H1 (cell line): Measurements from ENCODE around the gene ENOPH1. TPM values are rescaled to one million over a fixed set of nuclear protein-coding genes. Genes with fewer than 3 reads are reported as not detected.
"Not testable (repeated sequence)": the region's sequence is repeated elsewhere in the genome, so short reads cannot be mapped to it uniquely, and the experiment has no call there.

Experiments
- CTCF ChIA-PET: fragments of 300-600 bp; sonication (Branson Sonifier 250); formaldehyde crosslinking; loops from one replicate; lab custom pipeline; 2021; ENCODE audit not compliant: partially characterized antibody; lab: Charles Lee
- POLR2A ChIA-PET: fragments of 300-600 bp; sonication (Branson Sonifier 250); formaldehyde crosslinking; loops from one replicate; lab custom pipeline; 2021; ENCODE audit warnings: inconsistent platforms; ENCODE audit not compliant: partially characterized antibody; lab: Charles Lee
- DNase-seq, 2 experiments: peaks; one replicate each; pipeline versions ENCODE4 v3.0.0 to v3.0.0-alpha.2; 2010 to 2022; ENCODE audit warnings: low spot score in 2 of 2, low read depth in 1 of 2, mixed read lengths in 1 of 2
- FAIRE-seq: peaks from 2 replicates; lab custom pipeline; 2011; peaks lifted over from hg19 to GRCh38; lab: Jason Lieb, UNC
- H2AFZ ChIP-seq: 2 replicates; pipeline ENCODE4 v1.8.1; 2012; ENCODE audit warnings: low read length, inconsistent platforms
- H2AK5ac ChIP-seq: 2 replicates; pipeline ENCODE4 v1.6.1; 2013; ENCODE audit warnings: low read depth, low read length
- H2BK120ac ChIP-seq: replicated peaks from 2 replicates; pipeline ENCODE3; 2013; ENCODE audit warnings: low read depth, low read length, inconsistent platforms
- H2BK12ac ChIP-seq: 2 replicates; pipeline ENCODE4 v1.6.1; 2013; ENCODE audit warnings: low read depth, low read length
- H2BK15ac ChIP-seq: 2 replicates; pipeline ENCODE4 v1.6.1; 2013; ENCODE audit warnings: low read length
- H2BK20ac ChIP-seq: 2 replicates; pipeline ENCODE4 v1.6.1; 2013; ENCODE audit warnings: low read length
- H2BK5ac ChIP-seq: 2 replicates; pipeline ENCODE4 v1.6.1; 2013; ENCODE audit warnings: low read depth, low read length
- H3K14ac ChIP-seq: 2 replicates; pipeline ENCODE4 v1.6.1; 2013; ENCODE audit warnings: inconsistent platforms; ENCODE audit not compliant: insufficient read length
- H3K18ac ChIP-seq: 2 replicates; pipeline ENCODE4 v1.6.1; 2013; ENCODE audit warnings: low read length; ENCODE audit errors: extremely low read depth
- H3K23ac ChIP-seq: 2 replicates; pipeline ENCODE4 v1.6.1; 2013; ENCODE audit warnings: inconsistent platforms; ENCODE audit not compliant: insufficient read length
- H3K23me2 ChIP-seq: 2 replicates; pipeline ENCODE4 v1.6.1; 2013; ENCODE audit warnings: low read depth, low read length
- H3K27ac ChIP-seq: 2 replicates; pipeline ENCODE4 v1.6.1; 2011; ENCODE audit warnings: low read depth, low read length, inconsistent platforms
- H3K27me3 ChIP-seq, 4 experiments: replicated peaks in 1 of 4; 1 replicate in 1 of 4; 2 replicates in 3 of 4; pipeline versions ENCODE4 v1.6.1 to v1.8.1; 2011 to 2013; ENCODE audit warnings: low read length in 3 of 4, mild to moderate bottlenecking in 3 of 4, inconsistent platforms in 2 of 4, mixed read lengths in 2 of 4, moderate library complexity in 1 of 4; ENCODE audit not compliant: control insufficient read depth in 3 of 4, insufficient read depth in 3 of 4; ENCODE audit errors: extremely low read depth in 1 of 4
- H3K36me3 ChIP-seq, 4 experiments: 2 replicates each; pipeline versions ENCODE4 v1.6.1 to v1.8.1; 2011 to 2013; ENCODE audit warnings: mild to moderate bottlenecking in 4 of 4, low read length in 3 of 4, moderate library complexity in 2 of 4, control low read depth in 1 of 4, inconsistent platforms in 1 of 4; ENCODE audit not compliant: insufficient read depth in 4 of 4, control insufficient read depth in 2 of 4
- H3K4ac ChIP-seq: replicated peaks from 2 replicates; pipeline ENCODE3; 2013; ENCODE audit warnings: low read length, low read depth, mixed read lengths, inconsistent platforms; ENCODE audit not compliant: insufficient read length
- H3K4me1 ChIP-seq, 4 experiments: replicated peaks in 1 of 4; 1 replicate in 1 of 4; 2 replicates in 3 of 4; pipeline versions ENCODE4 v1.6.1 to v1.8.1; 2011 to 2013; ENCODE audit warnings: low read length in 3 of 4, inconsistent platforms in 2 of 4, mixed read lengths in 1 of 4; ENCODE audit not compliant: insufficient read depth in 4 of 4, control insufficient read depth in 3 of 4
- H3K4me2 ChIP-seq, 2 experiments: 2 replicates each; pipeline versions ENCODE4 v1.6.1 to v1.8.1; 2011 to 2013; ENCODE audit warnings: low read depth in 2 of 2, low read length in 2 of 2, control low read depth in 1 of 2, inconsistent platforms in 1 of 2, mild to moderate bottlenecking in 1 of 2; ENCODE audit not compliant: insufficient read depth in 1 of 2
- H3K4me3 ChIP-seq, 4 experiments: fragments of 200-600, 300-600 bp in 1 of 4; sonication (generic), shearing (Covaris generic), sonication (Bioruptor Twin) in 1 of 4; 2 replicates each; pipeline versions ENCODE4 v1.5.1 to v1.8.1; 2011 to 2016; ENCODE audit warnings: low read length in 4 of 4, low read depth in 3 of 4, control low read depth in 2 of 4, inconsistent platforms in 2 of 4, mild to moderate bottlenecking in 2 of 4, mixed read lengths in 1 of 4, moderate library complexity in 1 of 4; ENCODE audit not compliant: insufficient read depth in 2 of 4; ENCODE audit errors: extremely low read depth in 1 of 4
- H3K56ac ChIP-seq: replicated peaks from 2 replicates; pipeline ENCODE3; 2013; ENCODE audit warnings: low read depth, mild to moderate bottlenecking, mixed read lengths, low read length, inconsistent platforms; ENCODE audit not compliant: insufficient read length
- H3K79me1 ChIP-seq: 2 replicates; pipeline ENCODE4 v1.6.1; 2013; ENCODE audit warnings: low read depth, low read length, control low read depth
- H3K79me2 ChIP-seq, 2 experiments: 2 replicates each; pipeline versions ENCODE4 v1.6.1 to v1.8.1; 2012 to 2013; ENCODE audit warnings: low read length in 2 of 2, mild to moderate bottlenecking in 2 of 2, inconsistent platforms in 1 of 2; ENCODE audit not compliant: insufficient read depth in 2 of 2, control insufficient read depth in 1 of 2
- H3K9ac ChIP-seq, 4 experiments: replicated peaks in 1 of 4; 1 replicate in 1 of 4; 2 replicates in 3 of 4; pipeline versions ENCODE4 v1.6.1 to v1.8.1; 2011 to 2013; ENCODE audit warnings: low read depth in 3 of 4, low read length in 3 of 4, control low read depth in 2 of 4, mild to moderate bottlenecking in 2 of 4, moderate library complexity in 2 of 4, inconsistent platforms in 1 of 4; ENCODE audit errors: extremely low read depth in 1 of 4
- H3K9me3 ChIP-seq, 2 experiments: 2 replicates each; pipeline versions ENCODE4 v1.6.1 to v1.8.1; 2012 to 2013; ENCODE audit warnings: mild to moderate bottlenecking in 2 of 2, moderate library complexity in 2 of 2, control low read depth in 1 of 2, inconsistent platforms in 1 of 2, low read depth in 1 of 2, low read length in 1 of 2, mixed read lengths in 1 of 2; ENCODE audit not compliant: insufficient read depth in 2 of 2
- H4K20me1 ChIP-seq, 2 experiments: replicated peaks in 1 of 2; 2 replicates each; pipeline versions ENCODE3 to v1.8.1; 2011 to 2013; ENCODE audit warnings: inconsistent platforms in 2 of 2, low read length in 2 of 2, mild to moderate bottlenecking in 1 of 2; ENCODE audit not compliant: insufficient read depth in 2 of 2, control insufficient read depth in 1 of 2
- H4K5ac ChIP-seq: 2 replicates; pipeline ENCODE4 v1.6.1; 2013; ENCODE audit warnings: low read length, low read depth, mixed read lengths, inconsistent platforms; ENCODE audit not compliant: insufficient read length
- H4K8ac ChIP-seq: 2 replicates; pipeline ENCODE4 v1.8.0; 2013; ENCODE audit warnings: mild to moderate bottlenecking, moderate library complexity, low read length, inconsistent platforms; ENCODE audit not compliant: insufficient read depth; ENCODE audit errors: extremely low read depth
- H4K91ac ChIP-seq: replicated peaks from 2 replicates; pipeline ENCODE3; 2013; ENCODE audit warnings: low read length, mixed read lengths, inconsistent platforms; ENCODE audit not compliant: insufficient read length
- POLR2A ChIP-seq, 2 experiments: IDR thresholded peaks; 1 replicate in 1 of 2; 2 replicates in 1 of 2; pipeline ENCODE4 v1.6.1; 2011; ENCODE audit warnings: low read depth in 2 of 2, low read length in 2 of 2, mild to moderate bottlenecking in 2 of 2; ENCODE audit errors: control extremely low read depth in 1 of 2
- WGBS, 2 experiments: shearing (Covaris generic) in 1 of 2; methylation state at CpG; one replicate each; pipeline versions ENCODE4 v1.1.6 to v1.1.7; 2013 to 2015; ENCODE audit warnings: low lambda C conversion rate in 2 of 2, mixed read lengths in 2 of 2, inconsistent platforms in 1 of 2, low coverage in 1 of 2, missing lambda C conversion rate in 1 of 2; ENCODE audit not compliant: insufficient replicate concordance in 2 of 2, insufficient coverage in 1 of 2, insufficient read length in 1 of 2; ENCODE audit errors: extremely low coverage in 1 of 2, missing lambda C conversion rate in 1 of 2; 5-methylcytosine and 5-hydroxymethylcytosine counted together
- polyA plus RNA-seq, 7 experiments: library from polyadenylated mRNA; depleted of rRNA in 3 of 7; stranded (reverse) in 5 of 7; unstranded in 2 of 7; fragments of >200 nt in 5 of 7; fragments of 200-250 nt in 2 of 7; gene quantifications; 1 replicate in 5 of 7; 2 replicates in 1 of 7; 4 replicates in 1 of 7; pipeline versions ENCODE4 v1.2.1 to v1.2.3, GENCODE V29; 2011 to 2013; ENCODE audit warnings: missing spikeins in 2 of 7, mixed read lengths in 2 of 7
- total RNA-seq: library from RNA; stranded (reverse); fragmentation: NEBNext Ultra II Directional; extraction: Animal tissue kit (Norgen Biotek cat#: 25700); gene quantifications from 2 replicates; pipeline ENCODE4 v1.2.1, GENCODE V29; 2021

ENOPH1 gene
- total and polyA plus RNA-seq, 2 of the 8 experiments (the other 6 are each of a cell fraction or from before 2014, with no cell fraction given), result 25.1 to 89.3 TPM

- ChIA-PET POLR2A (interaction anchor here (1.2 to 7.0 kb wide), 4 partner anchors 8 to 45 kb away, joined by 4 to 24 read pairs (median 5); partner anchors contain the start of gene HNRNPDL), CTCF (interaction anchor here (0.8 to 3.1 kb wide), 3 partner anchors 9 to 265 kb away, joined by 3 to 20 read pairs (median 3); no protein-coding TSS in a partner anchor)
- H3K18ac ChIP-seq, H3K9ac ChIP-seq, H4K91ac ChIP-seq, H3K4me1 ChIP-seq, H2BK15ac ChIP-seq, H2BK12ac ChIP-seq, FAIRE-seq, H3K9me3 ChIP-seq, H2AFZ ChIP-seq, DNase-seq, H3K36me3 ChIP-seq, H4K8ac ChIP-seq, H2BK20ac ChIP-seq, H2BK120ac ChIP-seq, H3K56ac ChIP-seq, H3K27ac ChIP-seq, H3K4me2 ChIP-seq, H3K4ac ChIP-seq, H3K23ac ChIP-seq, H3K23me2 ChIP-seq, H2AK5ac ChIP-seq, H3K14ac ChIP-seq, H4K20me1 ChIP-seq, H3K27me3 ChIP-seq, H2BK5ac ChIP-seq, H4K5ac ChIP-seq, H3K4me3 ChIP-seq, H3K79me1 ChIP-seq, H3K79me2 ChIP-seq: not testable (repeated sequence)
- WGBS, 2 experiments, result 54% methylated on average over 5 of the region's 5 CpGs; no CpG with 5 or more reads in 1 of the 2 experiments
- peak in 1 of 2 experiments; percentile 18; a peak in 1 of 3 replicates for TF ChIP-seq POLR2A (IDR thresholded peaks at IDR 0.05; ENCODE audit: control extremely low read depth in 1 of 2, low read depth in 2 of 2, low read length in 2 of 2)
These were observed 42.7 kb downstream of the ENOPH1 start for GRCh38 chr4:82473080-82473479.
